ENCODE measurements around the gene PCDHGA3.
"Not testable (repeated sequence)": the region's sequence is repeated elsewhere in the genome, so short reads cannot be mapped to it uniquely, and the experiment has no call there.

Gene PCDHGA3

GRCh38 chr5:141349917-141350619 is 6.4 kb downstream of the PCDHGA3 start, which contains the start of gene PCDHGB1:
Gene PCDHGB1, plus strand, starts transcription at chr5:141350099. Its CDS starts 162 bp downstream, at chr5:141350261.
- peak in 1 of 2 donors; percentile 7 for DNase-seq

- no peak for DNase-seq
These were observed 8.0 kb downstream of the PCDHGA3 start for GRCh38 chr5:141351591-141351990.

GRCh38 chr5:141354900-141355469 is 11.4 kb downstream of the PCDHGA3 start, which contains the start of gene PCDHGA4:
Gene PCDHGA4, plus strand, starts transcription at chr5:141355021. Its CDS starts 87 bp downstream, at chr5:141355108.
- DNase-seq, result no peak

- DNase-seq, result no peak
These were observed 12.0 kb downstream of the PCDHGA3 start for GRCh38 chr5:141355641-141356040.

- DNase-seq, result no peak
These were observed 12.5 kb downstream of the PCDHGA3 start for GRCh38 chr5:141356133-141356532.

- no peak for DNase-seq
These were observed 13.3 kb downstream of the PCDHGA3 start for GRCh38 chr5:141356950-141357349.

- peak; percentile 10 to 20 for DNase-seq
These were observed 16.3 kb downstream of the PCDHGA3 start, which contains the start of gene PCDHGB2 for GRCh38 chr5:141359790-141360426. Gene PCDHGB2, plus strand, starts transcription at chr5:141359994. Its CDS starts 142 bp downstream, at chr5:141360136.

- DNase-seq, result no peak
These were observed 17.1 kb downstream of the PCDHGA3 start for GRCh38 chr5:141360685-141361084.

- no peak for DNase-seq
These were observed 19.1 kb downstream of the PCDHGA3 start for GRCh38 chr5:141362719-141363118.

- DNase-seq, result no peak
These were observed 20.5 kb downstream of the PCDHGA3 start, which contains the start of gene PCDHGA5 for GRCh38 chr5:141363952-141364660. Gene PCDHGA5, plus strand, starts transcription at chr5:141364162. Its CDS starts 169 bp downstream, at chr5:141364331.

GRCh38 chr5:141366016-141366896 is 22.6 kb downstream of the PCDHGA3 start:
- DNase-seq, result no peak

- peak in 1 of 2 donors; percentile 25 for DNase-seq
These were observed 26.6 kb downstream of the PCDHGA3 start, which contains the start of gene PCDHGB3 for GRCh38 chr5:141369994-141370848. Gene PCDHGB3, plus strand, starts transcription at chr5:141370242. Its CDS starts 153 bp downstream, at chr5:141370395.

GRCh38 chr5:141371572-141372475 is 28.2 kb downstream of the PCDHGA3 start:
- DNase-seq, result no peak

- DNase-seq, result no peak
These were observed 30.2 kb downstream of the PCDHGA3 start, which contains the start of gene PCDHGA6 for GRCh38 chr5:141373673-141374317. Gene PCDHGA6, plus strand, starts transcription at chr5:141373891. Its CDS starts 193 bp downstream, at chr5:141374084.

GRCh38 chr5:141374627-141375026 is 31.0 kb downstream of the PCDHGA3 start:
- no peak for DNase-seq

GRCh38 chr5:141375444-141376155 is 32.0 kb downstream of the PCDHGA3 start:
- not testable (repeated sequence) for DNase-seq

- no peak for DNase-seq
These were observed 39.1 kb downstream of the PCDHGA3 start, which contains the start of gene PCDHGA7 for GRCh38 chr5:141382469-141383294. Gene PCDHGA7, plus strand, starts transcription at chr5:141382742. Its CDS starts 158 bp downstream, at chr5:141382900.
